ENCODE results near the gene MRPL36. TPM values are rescaled to one million over a fixed set of nuclear protein-coding genes. Genes with fewer than 3 reads are reported as not detected.

The MRPL36 gene
- total and polyA plus RNA-seq, 2 donors (not counting 3 experiments of a cell fraction or from before 2014, with no cell fraction given), result 70.3 to 72.7 TPM

- BruUV-seq (replicated peaks), result no TSS peak
- no peak for DNase-seq (ENCODE audit: low read depth, low spot score)
- CTCF ChIA-PET, result no interaction called here
- TF ChIP-seq CTCF (IDR thresholded peaks at IDR 0.05; ENCODE audit: extremely low read depth in 1 of 2, insufficient read depth in 1 of 2, low read depth in 1 of 2, low read length in 2 of 2), result no peak
- TF ChIP-seq MYC (IDR thresholded peaks at IDR 0.05; ENCODE audit: low read depth, low read length), result no peak
- TF ChIP-seq POLR2A (IDR thresholded peaks at IDR 0.05; ENCODE audit: low read depth, low read length), result no peak
- no peak for TF ChIP-seq MAX (IDR thresholded peaks at IDR 0.05; ENCODE audit: insufficient read depth, insufficient read length)
- TF ChIP-seq POLR2AphosphoS5 (IDR thresholded peaks at IDR 0.05; ENCODE audit: insufficient read depth, low read depth, low read length), result no peak
- TF ChIP-seq GATA2 (IDR thresholded peaks at IDR 0.05; ENCODE audit: insufficient read depth, insufficient read length, low read depth, low read length), result no peak
- no peak for TF ChIP-seq JUN (IDR thresholded peaks at IDR 0.05; ENCODE audit: borderline replicate concordance, insufficient read depth, insufficient read length, low read depth)
- TF ChIP-seq EZH2 (IDR thresholded peaks at IDR 0.05; ENCODE audit: borderline replicate concordance, low read depth, low read length, severe bottlenecking), result no peak
- no peak for TF ChIP-seq FOS (IDR thresholded peaks at IDR 0.05; ENCODE audit: borderline replicate concordance, insufficient read depth, low read length)
- H3K79me2 ChIP-seq (ENCODE audit: control insufficient read depth, insufficient read depth, low read length), result no peaks in the 10 kb centered on the region
- H3K27me3 ChIP-seq (ENCODE audit: control insufficient read depth in 2 of 2, insufficient read depth in 2 of 2, low read length in 2 of 2), result no peaks in the 10 kb centered on the region
- H3K9ac ChIP-seq (replicated peaks; ENCODE audit: extremely low read depth, insufficient read depth, low read length), result no peak overlapping the region
- no peak overlapping the region for H2AFZ ChIP-seq (ENCODE audit: low read depth, low read length)
- intact Hi-C loops (cut with micrococcal nuclease) (no loop called here), dilution Hi-C loops (cut with MboI; ENCODE audit: extremely low pct_ligation_motif_present, low sequenced_read_pairs) (no loop called here)
- H3K36me3 ChIP-seq (ENCODE audit: control insufficient read depth in 2 of 2, extremely low read depth in 1 of 2, insufficient read depth in 2 of 2, low read length in 2 of 2), result no peaks in the 10 kb centered on the region
- no peak overlapping the region for H3K27ac ChIP-seq (ENCODE audit: insufficient read depth, low read depth, low read length)
- H3K9me1 ChIP-seq (replicated peaks; ENCODE audit: control insufficient read depth, extremely low read depth, insufficient read depth, low read length), result no peaks in the 10 kb centered on the region
- no peak for FAIRE-seq
- H4K20me1 ChIP-seq (replicated peaks; ENCODE audit: control insufficient read depth, extremely low read depth, insufficient read depth, low read length), result no peaks in the 10 kb centered on the region
- no peaks in the 10 kb centered on the region for H3K4me1 ChIP-seq (ENCODE audit: control insufficient read depth, extremely low read depth, insufficient read depth, low read length)
- POLR2A ChIA-PET, result no interaction called here
- H3K9me3 ChIP-seq (replicated peaks; ENCODE audit: control insufficient read depth, insufficient read depth, low read length), result no peaks in the 10 kb centered on the region
- no peak overlapping the region for H3K4me2 ChIP-seq (ENCODE audit: insufficient read depth, low read length)
- no peak overlapping the region for H3K4me3 ChIP-seq (replicated peaks in 1 of 3; ENCODE audit: insufficient read depth in 1 of 3, low read depth in 1 of 3, low read length in 3 of 3)
Measured at GRCh38 chr5:1831257-1831656, 31.6 kb upstream of the MRPL36 start.

All from endothelial cell of umbilical vein (primary cell).